ENCODE measurements around the gene SCLY.

The SCLY gene

GRCh38 chr2:238143239-238143951 is 82.6 kb downstream of the SCLY start:
- no peak overlapping the region for H3K4me3 ChIP-seq (ENCODE audit: control insufficient read depth, low read depth, low read length)
- DNase-seq (ENCODE audit: low read depth) = peak; percentile 28
- TF ChIP-seq, protein P1, sequence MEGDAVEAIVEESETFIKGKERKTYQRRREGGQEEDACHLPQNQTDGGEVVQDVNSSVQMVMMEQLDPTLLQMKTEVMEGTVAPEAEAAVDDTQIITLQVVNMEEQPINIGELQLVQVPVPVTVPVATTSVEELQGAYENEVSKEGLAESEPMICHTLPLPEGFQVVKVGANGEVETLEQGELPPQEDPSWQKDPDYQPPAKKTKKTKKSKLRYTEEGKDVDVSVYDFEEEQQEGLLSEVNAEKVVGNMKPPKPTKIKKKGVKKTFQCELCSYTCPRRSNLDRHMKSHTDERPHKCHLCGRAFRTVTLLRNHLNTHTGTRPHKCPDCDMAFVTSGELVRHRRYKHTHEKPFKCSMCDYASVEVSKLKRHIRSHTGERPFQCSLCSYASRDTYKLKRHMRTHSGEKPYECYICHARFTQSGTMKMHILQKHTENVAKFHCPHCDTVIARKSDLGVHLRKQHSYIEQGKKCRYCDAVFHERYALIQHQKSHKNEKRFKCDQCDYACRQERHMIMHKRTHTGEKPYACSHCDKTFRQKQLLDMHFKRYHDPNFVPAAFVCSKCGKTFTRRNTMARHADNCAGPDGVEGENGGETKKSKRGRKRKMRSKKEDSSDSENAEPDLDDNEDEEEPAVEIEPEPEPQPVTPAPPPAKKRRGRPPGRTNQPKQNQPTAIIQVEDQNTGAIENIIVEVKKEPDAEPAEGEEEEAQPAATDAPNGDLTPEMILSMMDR (IDR thresholded peaks at IDR 0.05; ENCODE audit: control insufficient read depth, insufficient read depth, low read depth, low read length, missing control alignments) = no peak

GRCh38 chr2:238144262-238144661 is 83.5 kb downstream of the SCLY start:
- no peak overlapping the region for H3K4me3 ChIP-seq (ENCODE audit: control insufficient read depth, low read depth, low read length)
- no peak for DNase-seq (ENCODE audit: low read depth)
- TF ChIP-seq, protein P1 (IDR thresholded peaks at IDR 0.05; ENCODE audit: control insufficient read depth, insufficient read depth, low read depth, low read length, missing control alignments) = no peak

DNA sequence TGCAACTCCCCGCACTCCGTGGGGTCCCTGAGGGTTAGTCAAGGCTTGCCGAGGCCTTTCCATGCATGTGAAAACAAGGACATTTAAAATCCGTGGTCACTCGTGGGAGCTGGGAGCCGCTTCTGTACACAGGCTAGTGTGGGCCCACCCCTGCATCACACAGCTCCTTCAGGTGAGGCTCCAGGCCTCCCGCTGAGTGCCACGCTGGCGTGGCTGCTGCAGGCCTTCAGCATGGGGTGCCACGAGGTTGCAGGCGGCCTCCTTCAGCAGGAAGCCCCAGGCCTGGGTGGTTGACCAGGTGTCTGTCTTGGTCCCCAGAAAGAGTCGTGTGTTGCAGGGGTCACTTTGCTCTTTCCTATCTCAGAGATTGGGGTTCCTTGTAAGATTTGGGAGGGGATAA is 84.2 kb downstream of the SCLY start:
- DNase-seq (ENCODE audit: low read depth) = no peak
- H3K4me3 ChIP-seq (ENCODE audit: control insufficient read depth, low read depth, low read length) = no peak overlapping the region
- TF ChIP-seq, protein P1 (IDR thresholded peaks at IDR 0.05; ENCODE audit: control insufficient read depth, insufficient read depth, low read depth, low read length, missing control alignments) = no peak

DNA sequence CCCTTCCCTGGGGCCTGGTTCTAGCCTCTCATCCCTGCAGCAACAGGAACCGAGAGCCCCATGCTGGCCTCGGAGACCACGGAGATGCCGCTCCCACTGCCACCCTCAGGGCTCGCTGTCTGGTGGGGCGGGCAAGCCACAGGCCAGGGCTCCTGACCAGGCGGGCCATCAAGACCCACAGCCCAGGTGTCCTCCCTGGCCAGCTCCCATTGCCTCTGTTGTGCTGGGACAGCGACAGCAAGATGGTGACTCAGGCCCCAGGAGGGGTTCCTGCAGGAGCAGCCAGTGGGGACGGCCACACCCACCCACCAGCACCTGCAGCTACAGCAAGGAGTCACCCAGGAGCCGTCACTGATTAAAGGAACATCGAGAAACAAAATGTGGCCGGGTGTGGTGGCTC is 85.0 kb downstream of the SCLY start:
- H3K4me3 ChIP-seq (ENCODE audit: control insufficient read depth, low read depth, low read length) = no peak overlapping the region
- TF ChIP-seq, protein P1 (IDR thresholded peaks at IDR 0.05; ENCODE audit: control insufficient read depth, insufficient read depth, low read depth, low read length, missing control alignments) = no peak
- DNase-seq (ENCODE audit: low read depth) = no peak

- DNase-seq (ENCODE audit: low read depth) = no peak
- H3K4me3 ChIP-seq (ENCODE audit: control insufficient read depth, low read depth, low read length) = no peak overlapping the region
- TF ChIP-seq, protein P1 (IDR thresholded peaks at IDR 0.05; ENCODE audit: control insufficient read depth, insufficient read depth, low read depth, low read length, missing control alignments) = no peak
Observed at GRCh38 chr2:238146884-238147544, 86.2 kb downstream of the SCLY start.

GRCh38 chr2:238148981-238149380 is 88.2 kb downstream of the SCLY start:
- no peak overlapping the region for H3K4me3 ChIP-seq (ENCODE audit: control insufficient read depth, low read depth, low read length)
- DNase-seq (ENCODE audit: low read depth) = no peak
- TF ChIP-seq, protein P1 (IDR thresholded peaks at IDR 0.05; ENCODE audit: control insufficient read depth, insufficient read depth, low read depth, low read length, missing control alignments) = no peak

Data from AG09309 (cell line).